Endothelial cell of umbilical vein (primary cell): ENCODE measurements around the gene MEIOB. TPM values are rescaled to one million over a fixed set of nuclear protein-coding genes. Genes with fewer than 3 reads are reported as not detected.

Experiments
- BruUV-seq: library from RNA; stranded (reverse); fragments of 400-500 nt; replicated peaks from 2 replicates; lab custom pipeline; 2021; lab: Mats Ljungman, UMichigan
- CTCF ChIA-PET: fragments of 300-600, 350-600 bp; sonication (Branson Sonifier 250); formaldehyde crosslinking; loops from one replicate; lab custom pipeline; 2021; ENCODE audit warnings: antibody characterized with exemption, inconsistent platforms; lab: Charles Lee
- POLR2A ChIA-PET: fragments of 300-600, 350-600 bp; sonication (Branson Sonifier 250); formaldehyde crosslinking; loops from one replicate; lab custom pipeline; 2021; ENCODE audit warnings: antibody characterized with exemption, inconsistent platforms; lab: Charles Lee
- DNase-seq: peaks from one replicate; pipeline ENCODE4 v3.0.0-alpha.2; 2011; ENCODE audit warnings: low read depth, low spot score
- FAIRE-seq: peaks from 2 replicates; lab custom pipeline; 2011; peaks lifted over from hg19 to GRCh38; lab: Jason Lieb, UNC
- H2AFZ ChIP-seq: 2 replicates; pipeline ENCODE4 v1.6.0; 2012; ENCODE audit warnings: low read depth, low read length, control low read depth, inconsistent platforms
- H3K27ac ChIP-seq: 2 replicates; pipeline ENCODE4 v1.5.1; 2011; ENCODE audit warnings: low read depth, mild to moderate bottlenecking, control low read depth, low read length, moderate library complexity; ENCODE audit not compliant: insufficient read depth
- H3K27me3 ChIP-seq, 2 experiments: 2 replicates each; pipeline versions ENCODE4 v1.6.0 to v1.6.1; 2011; ENCODE audit warnings: low read length in 2 of 2, mixed read lengths in 1 of 2; ENCODE audit not compliant: control insufficient read depth in 2 of 2, insufficient read depth in 2 of 2
- H3K36me3 ChIP-seq, 2 experiments: 2 replicates in 1 of 2; 3 replicates in 1 of 2; pipeline ENCODE4 v1.5.1; 2011; ENCODE audit warnings: low read length in 2 of 2, mild to moderate bottlenecking in 1 of 2, moderate library complexity in 1 of 2; ENCODE audit not compliant: control insufficient read depth in 2 of 2, insufficient read depth in 2 of 2; ENCODE audit errors: extremely low read depth in 1 of 2
- H3K4me1 ChIP-seq: 3 replicates; pipeline ENCODE4 v1.5.1; 2011; ENCODE audit warnings: mild to moderate bottlenecking, low read length; ENCODE audit not compliant: control insufficient read depth, insufficient read depth; ENCODE audit errors: extremely low read depth
- H3K4me2 ChIP-seq: 2 replicates; pipeline ENCODE4 v1.6.1; 2011; ENCODE audit warnings: low read length, control low read depth, mixed read lengths; ENCODE audit not compliant: insufficient read depth
- H3K4me3 ChIP-seq, 3 experiments: fragments of 200-600 bp in 1 of 3; sonication (generic), shearing (Covaris generic) in 1 of 3; replicated peaks in 1 of 3; 2 replicates each; pipeline ENCODE4 v1.5.1; 2011 to 2016; ENCODE audit warnings: control low read depth in 3 of 3, low read length in 3 of 3, mild to moderate bottlenecking in 2 of 3, inconsistent platforms in 1 of 3, low read depth in 1 of 3, moderate library complexity in 1 of 3; ENCODE audit not compliant: insufficient read depth in 1 of 3
- H3K79me2 ChIP-seq: 2 replicates; pipeline ENCODE4 v1.6.0; 2012; ENCODE audit warnings: low read length, inconsistent platforms; ENCODE audit not compliant: control insufficient read depth, insufficient read depth
- H3K9ac ChIP-seq: replicated peaks from 2 replicates; pipeline ENCODE3; 2011; ENCODE audit warnings: low read length, control low read depth; ENCODE audit not compliant: insufficient read depth; ENCODE audit errors: extremely low read depth
- H3K9me1 ChIP-seq: replicated peaks from 3 replicates; pipeline ENCODE4 v1.6.0; 2011; ENCODE audit warnings: mild to moderate bottlenecking, low read length; ENCODE audit not compliant: control insufficient read depth, insufficient read depth; ENCODE audit errors: extremely low read depth
- H3K9me3 ChIP-seq: replicated peaks from 2 replicates; pipeline ENCODE4 v1.5.1; 2012; ENCODE audit warnings: low read length, inconsistent platforms; ENCODE audit not compliant: control insufficient read depth, insufficient read depth
- H4K20me1 ChIP-seq: replicated peaks from 2 replicates; pipeline ENCODE3; 2011; ENCODE audit warnings: mild to moderate bottlenecking, low read length; ENCODE audit not compliant: control insufficient read depth, insufficient read depth; ENCODE audit errors: extremely low read depth
- CTCF ChIP-seq, 2 donors: IDR thresholded peaks; 1 replicate in 1 of 2; 2 replicates in 1 of 2; pipeline ENCODE4 v1.5.1; 2011; ENCODE audit warnings: low read length in 2 of 2, mild to moderate bottlenecking in 2 of 2, moderate library complexity in 2 of 2, control low read depth in 1 of 2, inconsistent platforms in 1 of 2, low read depth in 1 of 2; ENCODE audit not compliant: insufficient read depth in 1 of 2; ENCODE audit errors: extremely low read depth in 1 of 2
- EZH2 ChIP-seq: IDR thresholded peaks from 2 replicates; pipeline ENCODE4 v1.6.1; 2012; ENCODE audit warnings: borderline replicate concordance, low read depth, mild to moderate bottlenecking, moderate library complexity, low read length, inconsistent platforms; ENCODE audit not compliant: severe bottlenecking
- FOS ChIP-seq: IDR thresholded peaks from 2 replicates; pipeline ENCODE4 v1.6.1; 2011; ENCODE audit warnings: mild to moderate bottlenecking, low read length, moderate library complexity, borderline replicate concordance; ENCODE audit not compliant: insufficient read depth
- GATA2 ChIP-seq: IDR thresholded peaks from 2 replicates; pipeline ENCODE4 v1.7.0; 2011; ENCODE audit warnings: low read depth, mild to moderate bottlenecking, moderate library complexity, mixed read lengths, low read length; ENCODE audit not compliant: insufficient read length, insufficient read depth
- JUN ChIP-seq: IDR thresholded peaks from 2 replicates; pipeline ENCODE4 v1.6.1; 2011; ENCODE audit warnings: borderline replicate concordance, low read depth; ENCODE audit not compliant: insufficient read length, insufficient read depth
- MAX ChIP-seq: IDR thresholded peaks from 2 replicates; pipeline ENCODE4 v1.6.1; 2011; ENCODE audit not compliant: insufficient read depth, insufficient read length
- MYC ChIP-seq: IDR thresholded peaks from one replicate; pipeline ENCODE4 v1.6.1; 2011; ENCODE audit warnings: mild to moderate bottlenecking, low read depth, low read length
- POLR2A ChIP-seq: IDR thresholded peaks from 2 replicates; pipeline ENCODE4 v1.6.1; 2012; ENCODE audit warnings: low read depth, mild to moderate bottlenecking, control low read depth, low read length
- POLR2AphosphoS5 ChIP-seq: IDR thresholded peaks from 2 replicates; pipeline ENCODE4 v1.6.1; 2012; ENCODE audit warnings: low read depth, mild to moderate bottlenecking, control low read depth, low read length, moderate library complexity; ENCODE audit not compliant: insufficient read depth
- dilution Hi-C: fragments of 300-500 bp; cut with MboI; formaldehyde crosslinking; loops from one replicate; pipeline ENCODE4 v1.15.0; 2019; ENCODE audit warnings: low sequenced_read_pairs; ENCODE audit not compliant: extremely low pct_ligation_motif_present
- intact Hi-C: fragments of 100-400 bp; cut with micrococcal nuclease; formaldehyde crosslinking; loops from one replicate; pipeline ENCODE4 v1.10.0; 2022
- polyA plus RNA-seq, 4 experiments: library from polyadenylated mRNA; depleted of rRNA in 3 of 4; stranded (reverse) in 3 of 4; unstranded in 1 of 4; fragments of >200 nt; gene quantifications; 2 replicates each; pipeline versions ENCODE4 v1.2.1 to v1.2.3, GENCODE V29; 2011 to 2012; ENCODE audit warnings: missing spikeins in 1 of 4
- total RNA-seq: library from RNA; stranded (reverse); gene quantifications from 2 replicates; pipeline ENCODE4 v1.2.3, GENCODE V29; 2021

MEIOB gene
- total and polyA plus RNA-seq, 2 donors (not counting 3 experiments of a cell fraction or from before 2014, with no cell fraction given), result 0.04 TPM; not detected in 1

GRCh38 chr16:1914988-1915387 is 43.0 kb upstream of the MEIOB start:
- FAIRE-seq (no peak), DNase-seq (no peak)
- no peak for TF ChIP-seq GATA2
- no peak for TF ChIP-seq MYC
- TF ChIP-seq POLR2A, result no peak
- TF ChIP-seq JUN, result no peak
- no peak for TF ChIP-seq POLR2AphosphoS5
- no peak for TF ChIP-seq CTCF (IDR thresholded peaks at IDR 0.05; ENCODE audit: extremely low read depth in 1 of 2, insufficient read depth in 1 of 2, low read depth in 1 of 2, low read length in 2 of 2)
- TF ChIP-seq FOS, result no peak
- TF ChIP-seq MAX, result no peak
- TF ChIP-seq EZH2, result no peak
- dilution Hi-C loops (no loop called here), intact Hi-C loops (loop anchor here (5.0 kb wide), 1 partner anchor 693 kb away; no protein-coding TSS in a partner anchor)
- BruUV-seq, result no TSS peak
- Histone ChIP-seq H3K4me2 (no peak overlapping the region), H3K27me3 (peaks cover 27% of the 10 kb centered on the region in 2 experiments), H3K36me3 (no peaks in the 10 kb centered on the region), H3K9me1 (no peaks in the 10 kb centered on the region), H2AFZ (no peak overlapping the region), H3K79me2 (no peaks in the 10 kb centered on the region), H3K9me3 (no peaks in the 10 kb centered on the region), H3K4me1 (no peaks in the 10 kb centered on the region), H4K20me1 (no peaks in the 10 kb centered on the region), H3K9ac (no peak overlapping the region), H3K4me3 (no peak overlapping the region), H3K27ac (no peak overlapping the region)
- POLR2A ChIA-PET, result no interaction called here
- CTCF ChIA-PET, result interaction anchor here (1.4 to 1.9 kb wide), 2 partner anchors 9 to 12 kb away, joined by 3 to 7 read pairs; no protein-coding TSS in a partner anchor
